Cardiac muscle cell (in vitro differentiated cells and primary cell): Measurements from ENCODE around the gene DTWD2. TPM values are rescaled to one million over a fixed set of nuclear protein-coding genes. Genes with fewer than 3 reads are reported as not detected.
A peak's percentile ranks its signal among the peaks of the same experiment; 100 is the strongest.
"Not testable (repeated sequence)": the region's sequence is repeated elsewhere in the genome, so short reads cannot be mapped to it uniquely, and the experiment has no call there.

Experiments used
- DNase-seq, 2 donors: peaks; one replicate each; pipeline versions ENCODE4 v3.0.0 to v3.0.0-alpha.2; 2010 to 2017; ENCODE audit warnings: low read depth in 1 of 2, low spot score in 1 of 2
- H3K27ac ChIP-seq: fragments of 200-600 bp; sonication (generic); 2 replicates; pipeline ENCODE4 v1.5.1; 2016
- H3K27me3 ChIP-seq: fragments of 200-600 bp; sonication (generic); 2 replicates; pipeline ENCODE4 v1.6.0; 2016; ENCODE audit warnings: control low read depth
- H3K36me3 ChIP-seq: fragments of 200-600 bp; sonication (generic); 2 replicates; pipeline ENCODE4 v1.5.1; 2016; ENCODE audit warnings: control low read depth
- H3K4me1 ChIP-seq: fragments of 200-600 bp; sonication (generic); 2 replicates; pipeline ENCODE4 v1.8.1; 2017; ENCODE audit warnings: low read depth, mild to moderate bottlenecking, mixed run types
- H3K4me3 ChIP-seq: fragments of 200-600 bp; sonication (generic); 2 replicates; pipeline ENCODE4 v1.5.1; 2016; ENCODE audit warnings: mild to moderate bottlenecking
- H3K9me3 ChIP-seq: fragments of 200-600 bp; sonication (generic); 2 replicates; pipeline ENCODE4 v1.5.1; 2017; ENCODE audit warnings: low read depth, mild to moderate bottlenecking, control low read depth
- polyA plus RNA-seq: library from polyadenylated mRNA; unstranded; fragments of >200 nt; fragmentation: Nextera tagmentation; extraction: Ambion mirVana; gene quantifications from 2 replicates; pipeline ENCODE4 v1.2.1, GENCODE V29; 2016
- total RNA-seq: library from RNA; depleted of rRNA; stranded (reverse); fragments of >200 nt; gene quantifications from 2 replicates; pipeline ENCODE4 v1.2.3, GENCODE V29; 2016
- TF ChIP-seq, protein P1 (sequence below): IDR thresholded peaks from 2 replicates; pipeline ENCODE4 v1.5.1; 2012; ENCODE audit warnings: low read depth, mild to moderate bottlenecking, low read length

Gene DTWD2
- total and polyA plus RNA-seq, 2 experiments from 2014 or later, result 6.5 to 30.7 TPM

DNA sequence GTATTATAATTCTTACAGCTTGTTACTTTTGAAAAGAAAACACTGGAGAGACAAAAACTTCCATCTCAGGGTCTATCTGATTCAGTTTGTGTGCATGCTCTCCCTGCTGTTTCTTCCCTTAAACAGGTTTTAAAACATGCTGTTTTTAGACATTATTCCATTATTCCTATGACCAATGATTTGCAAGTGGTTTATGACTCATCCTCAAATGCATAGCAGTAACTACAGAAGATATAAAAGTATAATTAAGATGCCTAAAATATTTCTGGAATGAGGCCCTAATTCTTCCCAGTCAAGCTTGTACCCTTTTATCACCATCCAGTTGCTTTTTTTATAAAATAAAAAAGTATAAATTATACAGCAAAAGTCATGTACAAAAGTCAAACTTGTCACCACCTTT, 3.7 kb downstream of the DTWD2 start:
- Histone ChIP-seq H3K4me3 (no peak overlapping the region), H3K9me3 (no peaks in the 10 kb centered on the region), H3K36me3 (no peaks in the 10 kb centered on the region), H3K27me3 (no peaks in the 10 kb centered on the region), H3K27ac (no peak overlapping the region), H3K4me1 (peaks cover 16% of the 10 kb centered on the region)
- TF ChIP-seq, protein P1, sequence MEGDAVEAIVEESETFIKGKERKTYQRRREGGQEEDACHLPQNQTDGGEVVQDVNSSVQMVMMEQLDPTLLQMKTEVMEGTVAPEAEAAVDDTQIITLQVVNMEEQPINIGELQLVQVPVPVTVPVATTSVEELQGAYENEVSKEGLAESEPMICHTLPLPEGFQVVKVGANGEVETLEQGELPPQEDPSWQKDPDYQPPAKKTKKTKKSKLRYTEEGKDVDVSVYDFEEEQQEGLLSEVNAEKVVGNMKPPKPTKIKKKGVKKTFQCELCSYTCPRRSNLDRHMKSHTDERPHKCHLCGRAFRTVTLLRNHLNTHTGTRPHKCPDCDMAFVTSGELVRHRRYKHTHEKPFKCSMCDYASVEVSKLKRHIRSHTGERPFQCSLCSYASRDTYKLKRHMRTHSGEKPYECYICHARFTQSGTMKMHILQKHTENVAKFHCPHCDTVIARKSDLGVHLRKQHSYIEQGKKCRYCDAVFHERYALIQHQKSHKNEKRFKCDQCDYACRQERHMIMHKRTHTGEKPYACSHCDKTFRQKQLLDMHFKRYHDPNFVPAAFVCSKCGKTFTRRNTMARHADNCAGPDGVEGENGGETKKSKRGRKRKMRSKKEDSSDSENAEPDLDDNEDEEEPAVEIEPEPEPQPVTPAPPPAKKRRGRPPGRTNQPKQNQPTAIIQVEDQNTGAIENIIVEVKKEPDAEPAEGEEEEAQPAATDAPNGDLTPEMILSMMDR, result no peak
- peak in 1 of 2 donors; percentile 17 for DNase-seq

DNA sequence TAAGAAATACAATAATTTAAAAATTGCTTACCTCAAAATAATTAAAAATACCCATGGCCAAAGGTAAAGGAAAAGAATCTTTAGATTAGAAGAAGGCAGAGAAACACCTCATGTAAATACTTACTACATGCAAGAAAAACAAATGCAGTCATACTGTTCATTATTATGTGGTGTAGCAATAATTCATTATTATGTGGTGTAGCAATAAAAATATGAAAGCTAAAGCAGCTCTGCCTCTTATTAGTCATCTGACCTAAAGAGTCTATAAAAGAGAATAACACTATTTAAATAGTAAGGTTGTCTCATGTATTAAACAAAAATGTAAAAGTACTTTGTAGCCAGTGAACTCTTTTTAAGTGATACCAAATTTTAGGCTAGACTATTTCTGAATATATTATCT, 6.6 kb downstream of the DTWD2 start:
- TF ChIP-seq, protein P1, result no peak
- Histone ChIP-seq H3K27ac (no peak overlapping the region), H3K36me3 (no peaks in the 10 kb centered on the region), H3K27me3 (no peaks in the 10 kb centered on the region), H3K4me3 (no peak overlapping the region), H3K4me1 (peaks cover 2% of the 10 kb centered on the region), H3K9me3 (no peaks in the 10 kb centered on the region)
- no peak for DNase-seq

DNA sequence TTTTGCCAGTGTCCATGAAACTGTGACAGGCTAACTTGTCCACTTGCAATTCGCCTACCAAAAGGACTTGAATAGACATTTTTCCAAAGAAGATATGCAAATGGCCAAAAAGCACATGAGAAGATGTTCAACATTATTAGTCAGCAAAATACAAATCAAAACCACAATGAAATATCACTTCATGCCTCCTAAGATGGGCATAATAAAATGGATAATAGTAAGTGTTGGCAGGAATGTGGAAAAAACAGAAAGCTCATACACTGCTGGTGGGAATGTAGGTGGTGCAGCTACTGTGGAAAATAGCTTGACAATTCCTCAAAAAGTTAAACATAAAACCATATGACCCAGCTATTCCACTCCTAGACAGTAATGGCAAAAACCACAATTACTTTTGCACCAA, 7.9 kb downstream of the DTWD2 start:
- DNase-seq, result no peak
- no peaks in the 10 kb centered on the region for H3K4me1 ChIP-seq
- H3K9me3 ChIP-seq, result no peaks in the 10 kb centered on the region
- TF ChIP-seq, protein P1, result no peak
- H3K27me3 ChIP-seq, result no peaks in the 10 kb centered on the region
- no peak overlapping the region for H3K4me3 ChIP-seq
- no peaks in the 10 kb centered on the region for H3K36me3 ChIP-seq
- no peak overlapping the region for H3K27ac ChIP-seq

DNA sequence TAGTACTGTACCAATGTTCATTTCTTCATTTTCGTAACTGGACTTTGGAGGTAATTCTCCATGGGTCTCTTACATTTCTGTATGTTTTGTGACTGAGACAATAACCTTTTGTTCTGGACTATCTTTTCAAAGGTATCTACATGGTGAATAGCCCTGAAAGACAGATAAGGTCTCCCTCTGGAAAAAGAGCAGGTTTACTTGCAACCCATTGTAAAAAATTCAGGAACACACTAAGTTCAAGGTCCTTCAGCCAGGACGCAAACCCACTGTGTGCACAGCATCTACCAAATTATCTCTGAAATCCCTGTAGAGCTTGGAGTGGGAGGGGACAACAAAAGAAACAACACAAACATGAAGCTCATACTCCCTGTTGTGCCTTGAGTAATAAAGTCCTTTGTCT, 8.3 kb downstream of the DTWD2 start:
- TF ChIP-seq, protein P1, result no peak
- no peak for DNase-seq
- Histone ChIP-seq H3K27ac (no peak overlapping the region), H3K9me3 (no peaks in the 10 kb centered on the region), H3K4me3 (no peak overlapping the region), H3K4me1 (no peaks in the 10 kb centered on the region), H3K36me3 (no peaks in the 10 kb centered on the region), H3K27me3 (no peaks in the 10 kb centered on the region)

DNA sequence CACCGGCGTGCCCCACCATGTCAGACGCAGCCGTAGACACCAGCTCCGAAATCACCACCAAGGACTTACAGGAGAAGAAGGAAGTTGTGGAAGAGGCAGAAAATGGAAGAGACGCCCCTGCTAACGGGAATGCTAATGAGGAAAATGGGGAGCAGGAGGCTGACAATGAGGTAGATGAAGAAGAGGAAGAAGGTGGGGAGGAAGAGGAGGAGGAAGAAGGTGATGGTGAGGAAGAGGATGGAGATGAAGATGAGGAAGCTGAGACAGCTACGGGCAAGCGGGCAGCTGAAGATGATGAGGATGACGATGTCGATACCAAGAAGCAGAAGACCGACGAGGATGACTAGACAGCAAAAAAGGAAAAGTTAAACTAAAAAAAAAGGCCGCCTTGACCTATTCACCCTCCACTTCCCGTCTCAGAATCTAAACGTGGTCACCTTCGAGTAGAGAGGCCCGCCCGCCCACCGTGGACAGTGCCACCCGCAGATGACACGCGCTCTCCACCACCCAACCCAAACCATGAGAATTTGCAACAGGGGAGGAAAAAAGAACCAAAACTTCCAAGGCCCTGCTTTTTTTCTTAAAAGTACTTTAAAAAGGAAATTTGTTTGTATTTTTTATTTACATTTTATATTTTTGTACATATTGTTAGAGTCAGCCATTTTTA, 14.4 kb downstream of the DTWD2 start:
- H3K4me3 ChIP-seq, H3K36me3 ChIP-seq, DNase-seq, H3K9me3 ChIP-seq, H3K27me3 ChIP-seq, H3K4me1 ChIP-seq, H3K27ac ChIP-seq: not testable (repeated sequence)

DNA sequence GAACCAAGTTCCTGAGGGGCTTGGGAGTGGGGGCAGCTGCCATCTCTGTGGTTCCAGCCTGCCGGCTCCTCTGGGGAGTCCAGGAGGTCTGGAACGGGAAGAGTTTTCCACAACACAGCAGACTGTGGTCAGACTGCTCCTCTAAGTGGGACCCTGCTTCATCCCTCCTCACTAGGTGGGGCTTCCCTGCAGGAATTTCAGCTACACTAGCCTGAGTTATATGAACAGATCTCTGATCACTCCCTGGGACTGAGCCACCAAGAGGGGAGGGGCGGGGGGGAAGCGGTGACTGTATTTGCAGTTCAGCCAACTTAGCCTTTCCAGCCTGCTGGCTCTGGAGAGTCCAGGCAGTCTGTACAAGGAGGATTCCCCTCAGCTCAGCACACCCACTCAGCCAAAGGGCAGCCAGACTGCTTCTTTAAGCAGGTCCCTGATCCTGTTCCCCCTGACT, 19.4 kb downstream of the DTWD2 start:
- DNase-seq, result peak in 1 of 2 donors; percentile 10
- H3K27me3 ChIP-seq, result no peaks in the 10 kb centered on the region
- H3K4me3 ChIP-seq, result no peak overlapping the region
- H3K4me1 ChIP-seq, result no peaks in the 10 kb centered on the region
- TF ChIP-seq, protein P1, result no peak
- H3K36me3 ChIP-seq, result no peaks in the 10 kb centered on the region
- H3K27ac ChIP-seq, result no peak overlapping the region
- no peaks in the 10 kb centered on the region for H3K9me3 ChIP-seq
